GM21717 (cell line): Measurements from ENCODE around the gene HSD11B1.

Source experiments
- ATAC-seq: cut with Tn5 transposase; IDR thresholded peaks from one replicate; pipeline ENCODE4 v1.9.1; 2021; ENCODE audit warnings: mild to moderate bottlenecking, moderate library complexity; ENCODE audit not compliant: unreplicated experiment

Gene HSD11B1

DNA sequence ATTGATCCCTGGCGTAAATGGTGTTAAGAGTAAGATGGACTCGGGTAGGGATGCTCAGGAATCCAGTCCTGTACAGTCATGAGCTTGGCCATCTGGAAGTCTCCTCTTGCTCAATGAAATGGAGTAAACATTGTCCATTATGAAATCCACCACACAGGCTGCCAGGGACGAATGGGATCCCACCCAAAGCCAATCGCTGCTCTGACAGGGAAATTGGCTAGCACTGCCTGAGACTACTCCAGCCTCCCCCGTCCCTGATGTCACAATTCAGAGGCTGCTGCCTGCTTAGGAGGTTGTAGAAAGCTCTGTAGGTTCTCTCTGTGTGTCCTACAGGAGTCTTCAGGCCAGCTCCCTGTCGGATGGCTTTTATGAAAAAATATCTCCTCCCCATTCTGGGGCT is at the start of gene HSD11B1:
HSD11B1 (plus strand) TSS at position 263 of the 400 bp plus-strand sequence; CDS start at position 360, 97 bp downstream.
- no peak for ATAC-seq

DNA sequence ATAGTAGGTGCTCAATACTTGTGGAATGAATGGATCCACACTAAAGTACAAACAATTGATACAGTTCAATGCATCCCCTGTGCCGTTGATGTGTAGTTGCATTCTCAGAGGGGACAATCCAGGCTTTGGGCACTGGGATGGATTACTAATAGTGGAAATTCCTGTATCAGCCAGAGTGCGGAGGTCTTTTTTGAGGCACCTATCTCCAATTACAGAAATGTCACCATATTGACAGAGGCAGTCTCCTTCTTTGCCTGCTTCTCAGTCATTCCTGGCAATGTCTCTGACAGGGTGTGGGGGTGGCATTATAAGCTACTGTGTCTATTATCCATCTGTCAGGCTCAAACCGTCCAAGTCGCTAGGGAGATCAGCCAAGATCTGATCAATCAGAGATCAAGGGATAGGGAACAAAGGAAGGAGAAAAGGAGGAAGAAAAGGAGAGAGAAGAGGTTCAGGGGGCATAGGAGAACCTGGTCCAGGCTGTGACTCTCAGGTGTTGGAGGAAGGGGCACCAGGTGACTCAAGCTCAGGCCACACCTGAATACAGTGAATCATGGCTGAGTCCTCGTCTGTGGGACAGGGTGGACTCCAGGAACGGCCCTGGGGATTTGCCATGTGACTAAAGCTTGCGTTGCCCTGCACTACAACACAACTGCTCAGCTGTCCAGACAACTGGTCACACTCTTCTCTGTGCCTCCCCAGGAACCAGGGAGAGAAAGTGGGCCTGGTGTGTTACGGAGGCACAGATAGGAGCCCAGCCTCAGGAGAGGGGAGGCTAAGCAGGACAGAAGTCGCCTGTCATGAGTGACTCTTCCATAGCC is 49.0 kb upstream of the HSD11B1 start:
- no peak for ATAC-seq

DNA sequence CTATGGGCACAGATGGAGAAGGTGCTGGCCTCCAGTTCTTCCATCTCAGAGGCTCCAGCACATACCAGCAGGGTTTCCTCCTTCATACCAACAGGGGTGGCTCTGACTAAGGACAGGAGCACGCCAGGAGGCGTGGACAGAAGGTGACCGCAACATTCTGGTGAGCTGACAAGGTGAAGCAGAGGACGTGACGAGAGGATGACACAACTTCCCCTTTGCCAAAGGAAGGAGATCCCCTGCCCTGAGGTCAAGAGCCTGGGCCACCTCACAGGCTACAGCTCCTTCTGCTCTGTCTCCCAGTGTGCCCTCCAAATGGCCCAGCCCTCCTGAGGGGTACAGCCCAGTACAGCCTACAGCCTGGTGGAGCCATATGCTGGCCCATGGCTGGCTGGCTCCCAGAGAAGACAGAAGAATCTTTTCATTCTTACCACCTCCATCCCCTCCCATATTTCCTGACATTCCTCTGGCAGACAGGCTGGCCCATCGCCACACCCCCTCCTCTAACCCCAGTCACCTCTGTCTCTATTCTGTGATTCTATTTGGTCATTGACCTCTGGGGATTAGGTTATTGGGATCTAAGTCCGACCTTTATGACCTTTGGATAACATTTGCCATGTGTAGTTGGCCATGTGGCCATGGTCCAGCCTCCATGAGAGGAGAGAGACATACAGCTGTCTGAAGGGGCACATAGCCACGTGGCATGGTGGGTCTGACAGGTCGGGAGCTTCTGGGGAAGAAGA is 47.3 kb upstream of the HSD11B1 start:
- peak; percentile 46 for ATAC-seq

DNA sequence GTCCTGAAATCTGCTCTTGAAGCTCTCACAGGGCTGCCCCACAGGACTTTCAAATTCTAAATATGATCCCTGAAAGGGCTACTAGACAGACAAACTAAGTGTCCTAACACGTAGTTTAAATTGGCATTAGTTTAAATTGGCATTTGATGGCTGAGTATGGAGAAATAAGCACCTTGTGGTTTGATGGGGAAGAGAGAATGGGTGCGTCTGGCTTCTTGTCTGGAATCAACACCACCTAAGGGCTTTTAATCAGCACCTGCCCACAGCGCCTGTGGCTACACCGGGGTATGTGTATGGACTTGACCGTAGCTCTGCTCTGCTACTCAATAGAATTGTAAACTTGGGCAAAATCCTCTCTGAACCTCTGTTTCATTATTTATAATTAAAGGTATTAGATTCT is 46.7 kb upstream of the HSD11B1 start:
- no peak for ATAC-seq

DNA sequence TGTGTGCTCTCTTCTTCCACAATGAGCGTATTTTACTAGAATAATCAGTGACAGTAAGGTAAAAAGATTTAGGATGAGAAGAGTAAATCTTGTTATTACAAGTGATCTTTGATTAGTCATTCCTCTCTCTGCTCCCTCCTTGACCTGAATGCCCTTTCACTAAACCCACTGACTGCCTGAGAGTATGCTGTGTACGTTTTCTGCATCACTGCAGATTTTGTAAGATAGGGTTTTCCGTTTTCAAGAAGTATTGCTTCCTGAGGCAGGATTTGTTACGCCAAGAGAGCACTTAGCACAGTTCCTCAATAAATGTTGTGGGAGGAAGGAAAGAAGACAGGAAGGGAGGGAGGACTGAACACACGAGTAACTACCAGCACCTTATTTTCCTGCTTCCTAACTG is 44.7 kb upstream of the HSD11B1 start:
- peak; percentile 82 for ATAC-seq

DNA sequence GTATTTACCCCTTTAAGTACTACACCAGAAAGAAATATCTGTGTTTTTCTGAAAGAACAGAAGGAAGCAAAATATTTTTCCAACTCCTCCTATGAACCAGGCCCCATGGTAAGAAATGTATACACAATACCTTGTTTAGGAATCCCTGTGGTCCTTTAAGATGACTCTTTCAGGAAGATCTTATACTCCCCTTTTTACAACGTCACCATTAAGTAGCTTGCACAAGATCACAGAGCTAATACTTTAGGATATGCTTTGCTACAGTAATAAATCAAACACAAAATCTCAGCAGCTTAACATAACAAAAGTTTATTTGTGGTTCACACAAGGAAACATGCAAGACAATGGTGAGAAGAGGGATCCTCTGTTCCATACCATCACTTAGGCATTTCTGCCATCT is 43.6 kb upstream of the HSD11B1 start:
- ATAC-seq: no peak

DNA sequence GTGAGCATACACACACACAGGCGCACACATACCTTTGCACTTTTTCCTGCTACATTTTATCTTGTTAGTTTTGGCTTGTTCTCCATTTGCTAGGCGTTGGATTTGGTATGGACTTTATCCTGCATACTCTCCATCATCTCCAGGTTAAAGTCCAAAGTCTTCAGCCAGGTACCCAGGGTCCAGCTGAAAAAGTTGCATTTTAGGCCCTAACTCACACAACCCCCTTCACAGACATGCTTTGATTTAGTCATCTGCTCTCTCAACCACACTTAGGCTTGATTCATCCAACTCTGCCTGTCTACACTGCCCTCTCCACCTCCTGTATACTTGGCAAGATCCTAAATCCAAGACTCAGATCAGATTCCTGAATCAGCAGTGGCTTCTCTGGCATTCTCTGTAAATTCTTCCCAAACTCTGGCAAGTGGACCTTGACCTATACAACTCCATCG is 41.7 kb upstream of the HSD11B1 start:
- ATAC-seq: no peak

DNA sequence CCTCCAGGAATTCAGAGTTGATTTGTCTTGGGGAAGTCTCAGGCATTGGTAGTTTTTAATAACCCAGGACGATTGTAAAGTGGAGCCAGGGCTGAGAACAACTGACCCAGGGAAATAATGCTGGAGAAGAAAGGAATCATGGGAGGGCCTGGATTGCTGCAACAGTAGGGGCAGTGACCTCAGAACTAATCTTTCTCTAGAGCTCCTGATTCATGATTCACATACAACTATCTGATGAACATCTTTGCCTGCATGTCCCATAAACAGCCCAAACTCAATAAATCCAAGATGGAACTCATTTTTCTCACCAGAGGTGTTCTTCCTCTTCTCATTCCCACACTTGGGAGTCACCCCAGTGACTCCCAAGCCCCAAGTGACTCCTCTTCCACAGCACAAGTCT is 37.5 kb upstream of the HSD11B1 start:
- no peak for ATAC-seq

DNA sequence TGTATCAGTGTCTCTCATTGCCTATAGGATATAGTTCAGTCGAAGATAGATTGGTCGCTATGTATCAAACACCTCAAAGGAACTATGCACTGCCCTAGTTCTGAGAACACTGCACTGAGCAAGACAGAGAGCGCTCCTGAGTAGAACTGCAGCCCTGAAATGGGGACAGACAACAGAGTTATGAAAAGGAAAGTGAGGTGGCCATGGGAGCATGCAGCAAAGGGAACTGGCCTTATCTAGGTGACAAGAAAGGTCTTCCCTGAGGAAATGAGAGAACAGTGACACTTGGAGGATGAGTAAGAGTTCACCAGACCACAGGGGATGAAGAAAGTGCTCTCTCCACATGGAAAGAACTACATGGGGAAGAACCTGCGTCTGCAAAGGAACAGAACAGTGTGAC is 36.9 kb upstream of the HSD11B1 start:
- ATAC-seq: no peak

DNA sequence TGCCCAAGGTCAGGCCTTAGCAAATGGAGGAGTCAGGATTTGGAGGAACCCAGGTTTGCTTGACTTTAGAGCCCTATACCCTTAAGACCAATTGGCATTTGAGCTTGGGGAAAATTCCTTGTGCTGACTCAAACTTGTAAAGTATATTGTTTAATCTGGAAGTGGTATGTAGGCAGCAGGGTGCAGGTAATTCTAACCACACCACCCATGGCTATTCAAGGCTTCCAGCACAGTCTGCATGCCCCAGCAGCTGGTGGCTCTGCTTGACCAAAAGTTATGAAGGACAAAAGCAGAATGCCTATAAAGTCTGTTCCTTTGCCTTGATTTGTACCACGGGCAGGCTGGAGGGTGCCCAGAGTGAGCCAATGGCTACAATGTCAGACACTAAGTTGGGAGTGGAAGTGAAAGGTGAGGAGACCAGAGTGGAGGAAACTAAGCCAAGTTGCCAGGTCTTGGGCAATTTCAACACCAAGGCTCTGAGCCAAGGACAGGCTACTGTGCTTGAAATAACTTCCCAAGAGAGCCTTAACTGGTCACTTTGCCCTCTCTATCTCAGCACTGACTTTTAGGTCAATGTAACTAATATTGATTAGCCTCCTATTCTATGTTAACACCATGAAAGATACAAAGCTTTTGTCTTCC is 34.1 kb upstream of the HSD11B1 start:
- ATAC-seq: no peak

DNA sequence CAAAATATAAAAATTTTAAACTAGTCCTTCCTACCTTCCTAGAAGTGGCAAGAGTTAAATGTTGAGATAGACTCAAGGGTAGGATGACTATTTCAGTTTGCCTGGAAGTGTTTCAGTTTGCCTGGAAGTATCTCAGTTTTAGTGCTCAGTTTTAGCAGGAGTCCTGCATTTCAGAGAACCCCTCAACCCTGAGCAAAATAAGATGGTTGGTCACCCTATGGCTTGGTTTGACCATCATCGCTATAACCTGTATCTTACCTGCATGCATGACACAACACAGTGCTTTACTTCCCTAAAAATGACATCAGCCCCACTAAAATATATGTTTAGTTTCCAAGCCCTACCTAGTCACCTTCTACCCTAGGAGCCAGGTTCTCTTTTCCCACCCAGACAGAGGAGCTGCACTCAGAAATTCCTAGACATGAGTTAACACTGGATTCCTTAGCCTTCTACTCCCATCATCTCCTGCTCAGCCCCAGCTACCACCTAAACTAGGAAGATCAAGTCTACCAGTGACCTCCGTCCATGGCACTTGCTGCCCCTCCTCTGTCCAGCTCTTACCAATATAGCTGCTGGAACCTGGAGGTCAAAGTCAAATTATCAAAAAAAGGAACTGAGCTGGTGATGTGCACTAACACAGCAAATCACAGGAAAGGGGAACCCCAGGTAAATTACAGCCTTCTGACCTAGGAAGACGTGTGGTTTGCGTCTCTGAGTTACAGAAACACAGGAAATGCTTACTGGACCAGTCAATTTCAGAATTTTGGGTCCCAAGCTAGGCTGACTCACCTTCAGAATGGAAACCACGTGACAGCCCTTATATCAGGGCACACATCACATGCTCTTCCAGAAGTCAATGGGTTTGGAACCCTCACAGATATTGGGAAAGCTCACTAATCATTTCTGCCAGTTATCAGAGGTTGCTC is 31.7 kb upstream of the HSD11B1 start:
- ATAC-seq: peak; percentile 95

DNA sequence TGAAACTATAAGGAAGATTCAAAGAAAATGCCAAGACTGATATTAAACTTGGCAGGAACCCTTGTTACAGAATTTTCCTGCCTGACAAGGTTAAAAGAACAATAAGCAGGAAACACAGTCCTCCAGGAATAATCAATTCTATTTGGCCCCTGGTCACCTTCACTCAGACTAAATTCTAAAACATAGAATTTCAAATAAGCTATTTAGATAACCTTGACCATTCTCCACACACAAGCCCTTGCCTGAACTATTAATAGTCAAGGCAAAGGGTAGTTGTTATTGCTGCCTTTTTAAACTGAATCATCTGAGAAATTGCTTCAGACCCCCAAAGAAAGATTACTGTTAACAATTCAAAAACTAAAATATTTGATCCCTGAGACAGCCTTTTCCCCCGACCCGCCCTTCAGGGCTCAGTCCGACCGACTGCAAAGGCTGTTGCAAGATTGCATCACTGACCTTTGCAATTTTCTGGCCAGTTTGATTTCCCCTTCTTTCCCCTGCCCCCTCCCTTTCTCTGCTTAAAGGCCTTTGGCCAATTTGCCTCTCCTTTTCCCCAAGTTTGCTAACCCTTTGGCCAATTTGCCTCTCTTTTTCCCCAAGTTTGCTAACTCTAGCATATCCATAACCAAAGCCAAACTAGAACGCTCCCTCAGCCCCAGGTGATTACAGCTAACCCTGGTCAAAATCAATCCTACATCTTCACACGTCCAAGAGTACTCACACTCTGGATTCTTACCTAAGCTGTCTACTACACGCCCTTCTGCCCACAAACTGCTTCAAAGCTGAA is 30.8 kb upstream of the HSD11B1 start:
- ATAC-seq: no peak

DNA sequence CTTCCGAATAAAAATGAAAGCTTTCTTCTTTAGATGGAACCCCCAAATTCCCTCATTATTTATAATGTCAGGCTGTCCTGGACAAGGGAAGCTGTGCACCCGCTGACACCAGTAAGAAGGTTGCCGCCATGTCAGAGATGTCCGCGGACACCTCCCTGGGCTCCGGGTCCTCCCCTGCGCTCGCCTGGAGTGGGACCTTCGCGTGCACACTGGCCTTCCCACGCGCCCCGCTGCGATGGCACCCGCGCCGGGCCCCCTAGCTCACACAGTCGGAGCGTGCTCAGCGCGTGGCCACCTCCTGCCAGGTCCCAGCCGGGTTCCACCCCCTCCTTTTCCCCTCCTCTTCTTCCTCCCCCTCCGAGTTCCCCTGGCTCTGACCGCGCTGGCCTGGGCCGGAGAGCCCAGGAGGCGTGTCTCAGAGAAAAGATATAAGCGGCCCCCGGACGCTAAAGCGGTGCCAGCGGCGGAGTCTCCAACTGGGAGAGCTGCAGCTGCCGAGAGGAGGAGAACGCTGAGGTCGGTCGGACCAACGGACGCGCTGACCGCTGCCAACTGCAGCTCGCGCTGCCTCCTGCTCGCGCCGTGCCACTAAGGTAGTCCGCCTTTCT is 29.6 kb upstream of the HSD11B1 start, which contains the start of gene G0S2:
G0S2 (plus strand) TSS at position 456 of the 608 bp plus-strand sequence. CDS start 273 bp downstream, outside the sequence.
- ATAC-seq: no peak

DNA sequence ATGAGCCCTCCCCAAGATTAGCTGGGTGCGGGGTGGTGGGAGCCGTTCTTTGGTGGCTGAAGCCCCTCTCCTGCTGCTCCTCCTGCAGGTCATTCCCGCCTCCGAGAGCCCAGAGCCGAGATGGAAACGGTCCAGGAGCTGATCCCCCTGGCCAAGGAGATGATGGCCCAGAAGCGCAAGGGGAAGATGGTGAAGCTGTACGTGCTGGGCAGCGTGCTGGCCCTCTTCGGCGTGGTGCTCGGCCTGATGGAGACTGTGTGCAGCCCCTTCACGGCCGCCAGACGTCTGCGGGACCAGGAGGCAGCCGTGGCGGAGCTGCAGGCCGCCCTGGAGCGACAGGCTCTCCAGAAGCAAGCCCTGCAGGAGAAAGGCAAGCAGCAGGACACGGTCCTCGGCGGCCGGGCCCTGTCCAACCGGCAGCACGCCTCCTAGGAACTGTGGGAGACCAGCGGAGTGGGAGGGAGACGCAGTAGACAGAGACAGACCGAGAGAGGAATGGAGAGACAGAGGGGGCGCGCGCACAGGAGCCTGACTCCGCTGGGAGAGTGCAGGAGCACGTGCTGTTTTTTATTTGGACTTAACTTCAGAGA is 29.0 kb upstream of the HSD11B1 start:
- no peak for ATAC-seq

DNA sequence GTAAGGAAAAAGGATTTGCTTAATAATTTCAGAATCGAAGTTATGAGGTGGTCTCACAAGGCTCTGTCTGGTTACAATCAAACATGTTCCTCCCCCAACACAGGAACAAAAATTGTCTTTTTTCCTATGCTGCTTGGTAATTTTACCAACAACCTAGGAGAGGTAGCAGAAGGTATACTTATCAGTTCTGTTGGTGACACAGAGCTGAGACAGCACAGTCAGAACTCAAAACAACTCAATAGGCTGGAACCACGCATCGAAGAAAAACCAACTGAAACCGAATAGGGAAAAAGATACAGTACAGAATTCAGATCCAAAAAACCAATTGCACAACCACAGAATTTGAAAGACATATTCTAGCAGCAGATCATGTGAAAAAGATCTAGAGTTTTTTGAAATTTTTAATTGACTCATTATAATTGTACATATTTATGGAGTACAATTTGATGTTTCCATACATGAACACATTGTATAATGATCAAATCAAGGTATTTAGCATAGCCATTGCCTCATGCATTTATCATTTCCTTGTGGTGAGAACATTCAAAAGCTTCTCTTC is 25.6 kb upstream of the HSD11B1 start:
- ATAC-seq: no peak

DNA sequence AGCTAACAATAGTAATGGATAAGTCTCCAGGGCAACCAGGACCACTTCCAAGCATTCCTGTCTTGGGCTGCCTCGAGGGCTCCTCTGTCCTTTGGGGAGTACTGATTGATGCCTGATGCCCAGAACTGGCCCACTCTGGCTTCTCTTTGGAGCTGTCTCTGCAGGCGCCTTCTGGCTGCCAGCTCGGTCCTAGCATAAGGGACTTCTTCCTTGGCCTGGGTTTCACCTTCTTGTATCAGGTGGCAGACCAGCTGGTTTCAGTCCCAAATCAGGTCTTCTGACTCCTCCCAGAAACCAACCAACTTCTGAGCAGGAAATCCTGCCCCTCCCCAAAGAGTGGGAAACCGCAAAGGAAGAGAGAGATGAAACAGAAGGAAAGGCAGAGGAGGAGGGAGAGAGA is 18.8 kb upstream of the HSD11B1 start:
- peak; percentile 79 for ATAC-seq

DNA sequence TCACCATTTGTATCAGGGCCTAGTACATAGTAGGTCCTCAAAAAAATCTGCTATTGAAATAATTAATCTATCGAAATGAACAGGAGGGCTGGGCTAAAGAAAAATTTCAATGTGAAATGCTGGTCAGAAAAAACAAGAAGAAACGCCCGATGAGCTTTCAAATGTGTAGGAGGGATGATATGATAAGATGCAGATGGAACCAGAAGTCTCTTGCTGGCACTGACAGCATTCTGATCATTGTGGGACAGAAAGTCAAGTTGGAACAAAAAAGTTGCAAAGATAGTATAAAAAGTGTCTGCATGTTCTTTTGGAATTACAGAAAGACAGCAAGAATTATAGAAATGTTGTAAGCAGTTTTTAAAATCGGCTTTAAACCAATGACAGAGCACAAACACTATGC is 18.3 kb upstream of the HSD11B1 start:
- peak; percentile 15 for ATAC-seq

DNA sequence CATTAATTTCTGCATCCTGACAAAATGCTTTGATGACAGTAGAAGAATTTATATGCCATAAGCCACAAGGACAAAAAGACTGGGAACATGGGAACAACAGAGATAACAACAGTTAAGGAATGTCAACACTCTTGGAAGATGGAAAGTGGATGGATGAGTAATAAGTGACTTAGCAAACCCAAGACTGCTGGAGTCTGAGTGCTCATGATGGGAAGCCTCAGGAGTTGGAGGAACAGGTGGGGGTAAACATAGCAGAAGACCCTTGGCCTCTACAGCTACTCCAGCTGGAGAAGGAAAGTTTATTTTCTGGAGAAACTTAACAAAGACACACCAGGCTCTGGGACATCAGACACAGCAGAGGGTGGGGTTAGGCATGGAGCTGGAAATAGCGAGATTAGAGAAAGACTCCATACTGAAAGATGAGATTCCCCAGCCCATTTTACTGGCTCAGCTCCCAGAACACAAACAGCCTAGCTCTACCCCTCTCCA is 15.9 kb upstream of the HSD11B1 start:
- no peak for ATAC-seq
